Keratinocyte (primary cell): ENCODE data around the gene NSMCE3. TPM values are rescaled to one million over a fixed set of nuclear protein-coding genes. Genes with fewer than 3 reads are reported as not detected.
A peak's percentile ranks its signal among the peaks of the same experiment; 100 is the strongest.

ENCODE experiments used
- DNase-seq: peaks from one replicate; pipeline ENCODE4 v3.0.0-alpha.2; 2011; ENCODE audit warnings: low read depth, missing footprints, low spot score
- FAIRE-seq: peaks from 2 replicates; lab custom pipeline; 2011; peaks lifted over from hg19 to GRCh38; lab: Jason Lieb, UNC
- H2AFZ ChIP-seq: 2 replicates; pipeline ENCODE4 v1.6.0; 2012; ENCODE audit warnings: low read length, control low read depth, inconsistent platforms; ENCODE audit not compliant: control insufficient read depth
- H3K27ac ChIP-seq: 2 replicates; pipeline ENCODE4 v1.5.1; 2011; ENCODE audit warnings: low read length; ENCODE audit not compliant: control insufficient read depth, insufficient read depth
- H3K27me3 ChIP-seq: 3 replicates; pipeline ENCODE4 v1.6.0; 2011; ENCODE audit warnings: low read length; ENCODE audit not compliant: control insufficient read depth, insufficient read depth; ENCODE audit errors: extremely low read depth
- H3K36me3 ChIP-seq, 2 experiments: 2 replicates in 1 of 2; 3 replicates in 1 of 2; pipeline ENCODE4 v1.5.1; 2011; ENCODE audit warnings: low read length in 2 of 2, mild to moderate bottlenecking in 1 of 2; ENCODE audit not compliant: control insufficient read depth in 2 of 2, insufficient read depth in 2 of 2; ENCODE audit errors: extremely low read depth in 1 of 2
- H3K4me1 ChIP-seq: 3 replicates; pipeline ENCODE4 v1.5.1; 2011; ENCODE audit warnings: low read length; ENCODE audit not compliant: control insufficient read depth, insufficient read depth; ENCODE audit errors: extremely low read depth
- H3K4me2 ChIP-seq: 3 replicates; pipeline ENCODE4 v1.6.0; 2011; ENCODE audit warnings: low read depth, low read length; ENCODE audit not compliant: control insufficient read depth, insufficient read depth; ENCODE audit errors: extremely low read depth
- H3K4me3 ChIP-seq, 3 experiments: fragments of 200-600 bp in 1 of 3; sonication (generic) in 1 of 3; 2 replicates in 2 of 3; 3 replicates in 1 of 3; pipeline ENCODE4 v1.5.1; 2011 to 2016; ENCODE audit warnings: low read length in 3 of 3, mild to moderate bottlenecking in 3 of 3, control low read depth in 2 of 3, inconsistent platforms in 1 of 3, low read depth in 1 of 3, mixed read lengths in 1 of 3, mixed run types in 1 of 3, moderate library complexity in 1 of 3; ENCODE audit not compliant: control insufficient read depth in 2 of 3, insufficient read depth in 2 of 3; ENCODE audit errors: extremely low read depth in 1 of 3
- H3K79me2 ChIP-seq: 2 replicates; pipeline ENCODE4 v1.6.0; 2012; ENCODE audit warnings: low read length; ENCODE audit not compliant: control insufficient read depth, insufficient read depth
- H3K9ac ChIP-seq: 3 replicates; pipeline ENCODE4 v1.6.0; 2011; ENCODE audit warnings: low read length; ENCODE audit not compliant: control insufficient read depth, insufficient read depth; ENCODE audit errors: extremely low read depth
- H3K9me1 ChIP-seq: 3 replicates; pipeline ENCODE4 v1.6.0; 2011; ENCODE audit warnings: low read length; ENCODE audit not compliant: control insufficient read depth, insufficient read depth; ENCODE audit errors: extremely low read depth
- H3K9me3 ChIP-seq: 2 replicates; pipeline ENCODE4 v1.5.1; 2012; ENCODE audit warnings: low read depth, low read length; ENCODE audit not compliant: control insufficient read depth
- H4K20me1 ChIP-seq: 3 replicates; pipeline ENCODE4 v1.6.0; 2011; ENCODE audit warnings: low read length; ENCODE audit not compliant: control insufficient read depth, insufficient read depth; ENCODE audit errors: extremely low read depth
- EZH2 ChIP-seq: IDR thresholded peaks from one replicate; pipeline ENCODE4 v1.6.1; 2012; ENCODE audit warnings: inconsistent platforms, mild to moderate bottlenecking, low read length, moderate library complexity
- dilution Hi-C: fragments of 300-500 bp; cut with MboI; formaldehyde crosslinking; loops from one replicate; pipeline ENCODE4 v1.7.0; 2020; ENCODE audit warnings: low sequenced_read_pairs; ENCODE audit not compliant: extremely low pct_ligation_motif_present
- polyA plus RNA-seq, 5 experiments: library from polyadenylated mRNA; depleted of rRNA in 3 of 5; stranded (reverse) in 3 of 5; stranded (forward) in 1 of 5; unstranded in 1 of 5; fragments of >200 nt; gene quantifications; 1 replicate in 1 of 5; 2 replicates in 3 of 5; 3 replicates in 1 of 5; pipeline versions ENCODE4 v1.2.1 to v1.2.3, GENCODE V29; 2011 to 2012; ENCODE audit warnings: missing spikeins in 2 of 5, low read depth in 1 of 5, low replicate concordance in 1 of 5
- TF ChIP-seq, protein P1 (sequence below), 3 experiments: IDR thresholded peaks in 1 of 3; conservative IDR thresholded peaks in 1 of 3; optimal IDR thresholded peaks in 1 of 3; 2 replicates in 2 of 3; 3 replicates in 1 of 3; pipeline versions ENCODE3 to v1.5.1; 2011; ENCODE audit warnings: low read length in 3 of 3, mild to moderate bottlenecking in 3 of 3, moderate library complexity in 2 of 3, control low read depth in 1 of 3, inconsistent platforms in 1 of 3; ENCODE audit not compliant: insufficient read depth in 2 of 3; ENCODE audit errors: extremely low read depth in 1 of 3

Gene NSMCE3
- polyA plus RNA-seq, 1 donor (not counting 4 experiments of a cell fraction or from before 2014, with no cell fraction given) = 8.4 TPM

- Histone ChIP-seq H3K79me2 (peaks cover 25% of the 10 kb centered on the region), H3K4me2 (peak overlapping the region; percentile 99), H3K27me3 (no peaks in the 10 kb centered on the region), H4K20me1 (no peaks in the 10 kb centered on the region), H3K27ac (peak overlapping the region; percentile 79), H3K36me3 (no peaks in the 10 kb centered on the region), H2AFZ (peak overlapping the region; percentile 87), H3K9me1 (no peaks in the 10 kb centered on the region), H3K9me3 (no peaks in the 10 kb centered on the region), H3K9ac (peak overlapping the region; percentile 86), H3K4me1 (peaks cover 23% of the 10 kb centered on the region), H3K4me3 (peak overlapping the region; percentile 86 to 98 (median 89))
- no peak for DNase-seq
- FAIRE-seq = no peak
- dilution Hi-C loops = no loop called here
- no peak for TF ChIP-seq EZH2
- TF ChIP-seq, protein P1, sequence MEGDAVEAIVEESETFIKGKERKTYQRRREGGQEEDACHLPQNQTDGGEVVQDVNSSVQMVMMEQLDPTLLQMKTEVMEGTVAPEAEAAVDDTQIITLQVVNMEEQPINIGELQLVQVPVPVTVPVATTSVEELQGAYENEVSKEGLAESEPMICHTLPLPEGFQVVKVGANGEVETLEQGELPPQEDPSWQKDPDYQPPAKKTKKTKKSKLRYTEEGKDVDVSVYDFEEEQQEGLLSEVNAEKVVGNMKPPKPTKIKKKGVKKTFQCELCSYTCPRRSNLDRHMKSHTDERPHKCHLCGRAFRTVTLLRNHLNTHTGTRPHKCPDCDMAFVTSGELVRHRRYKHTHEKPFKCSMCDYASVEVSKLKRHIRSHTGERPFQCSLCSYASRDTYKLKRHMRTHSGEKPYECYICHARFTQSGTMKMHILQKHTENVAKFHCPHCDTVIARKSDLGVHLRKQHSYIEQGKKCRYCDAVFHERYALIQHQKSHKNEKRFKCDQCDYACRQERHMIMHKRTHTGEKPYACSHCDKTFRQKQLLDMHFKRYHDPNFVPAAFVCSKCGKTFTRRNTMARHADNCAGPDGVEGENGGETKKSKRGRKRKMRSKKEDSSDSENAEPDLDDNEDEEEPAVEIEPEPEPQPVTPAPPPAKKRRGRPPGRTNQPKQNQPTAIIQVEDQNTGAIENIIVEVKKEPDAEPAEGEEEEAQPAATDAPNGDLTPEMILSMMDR (optimal IDR thresholded peaks at IDR 0.05 in 1 of 3, IDR thresholded peaks at IDR 0.05 in 1 of 3, conservative IDR thresholded peaks at IDR 0.05 in 1 of 3; ENCODE audit: extremely low read depth in 1 of 3, insufficient read depth in 2 of 3, low read length in 3 of 3) = no peak
These were observed 727 bp downstream of the NSMCE3 start for GRCh38 chr15:29268706-29269484.

- H4K20me1 ChIP-seq = no peaks in the 10 kb centered on the region
- DNase-seq (no peak), FAIRE-seq (no peak)
- H2AFZ ChIP-seq = no peak overlapping the region
- no peaks in the 10 kb centered on the region for H3K9me3 ChIP-seq
- H3K79me2 ChIP-seq = peaks cover 25% of the 10 kb centered on the region
- no peak overlapping the region for H3K27ac ChIP-seq
- no peaks in the 10 kb centered on the region for H3K27me3 ChIP-seq
- peaks cover 13% of the 10 kb centered on the region for H3K4me1 ChIP-seq
- dilution Hi-C loops = no loop called here
- H3K36me3 ChIP-seq = no peaks in the 10 kb centered on the region
- no peaks in the 10 kb centered on the region for H3K9me1 ChIP-seq
- no peak overlapping the region for H3K4me2 ChIP-seq
- H3K9ac ChIP-seq = no peak overlapping the region
- no peak for TF ChIP-seq EZH2
- TF ChIP-seq, protein P1 (optimal IDR thresholded peaks at IDR 0.05 in 1 of 3, IDR thresholded peaks at IDR 0.05 in 1 of 3, conservative IDR thresholded peaks at IDR 0.05 in 1 of 3; ENCODE audit: extremely low read depth in 1 of 3, insufficient read depth in 2 of 3, low read length in 3 of 3) = no peak
- H3K4me3 ChIP-seq = no peak overlapping the region
These were observed 3.5 kb downstream of the NSMCE3 start for GRCh38 chr15:29266052-29266582.
